ENCODE data around the gene SURF1.

The SURF1 gene

GRCh38 chr9:133306242-133307204 lies 49.8 kb downstream of the SURF1 start:
- intact Hi-C loops (cut with DNase I), result no loop called here
- DNase-seq, result peak in 1 of 42 donors; percentile 26

- peak in 1 of 42 donors; percentile 19 for DNase-seq
Measured at GRCh38 chr9:133305731-133306130, 50.6 kb downstream of the SURF1 start.

GRCh38 chr9:133304477-133305377 lies 51.6 kb downstream of the SURF1 start:
- intact Hi-C loops (cut with DNase I), result no loop called here
- peak in 1 of 42 donors; percentile 33 for DNase-seq

More at GRCh38 chr9:133305731-133306130, 50.6 kb downstream of the SURF1 start:
- intact Hi-C loops (cut with DNase I), result no loop called here

DNA sequence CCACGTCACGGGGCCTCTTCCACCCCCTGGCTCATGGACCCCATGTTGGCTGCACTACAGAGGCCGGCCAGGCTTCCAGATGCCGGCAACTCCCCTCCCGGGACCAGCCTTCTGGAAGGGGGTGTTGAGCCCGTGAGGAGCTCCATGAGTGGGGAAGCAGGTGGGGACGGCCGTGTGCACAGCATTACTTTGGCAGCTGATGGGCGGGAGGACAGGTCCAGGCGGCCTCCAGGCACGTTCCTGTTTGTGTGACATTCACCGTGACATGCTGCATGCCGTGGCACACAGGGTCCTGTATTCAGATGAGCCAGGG lies 52.2 kb downstream of the SURF1 start:
- DNase-seq, result no peak
- intact Hi-C loops (cut with DNase I), result no loop called here

DNA sequence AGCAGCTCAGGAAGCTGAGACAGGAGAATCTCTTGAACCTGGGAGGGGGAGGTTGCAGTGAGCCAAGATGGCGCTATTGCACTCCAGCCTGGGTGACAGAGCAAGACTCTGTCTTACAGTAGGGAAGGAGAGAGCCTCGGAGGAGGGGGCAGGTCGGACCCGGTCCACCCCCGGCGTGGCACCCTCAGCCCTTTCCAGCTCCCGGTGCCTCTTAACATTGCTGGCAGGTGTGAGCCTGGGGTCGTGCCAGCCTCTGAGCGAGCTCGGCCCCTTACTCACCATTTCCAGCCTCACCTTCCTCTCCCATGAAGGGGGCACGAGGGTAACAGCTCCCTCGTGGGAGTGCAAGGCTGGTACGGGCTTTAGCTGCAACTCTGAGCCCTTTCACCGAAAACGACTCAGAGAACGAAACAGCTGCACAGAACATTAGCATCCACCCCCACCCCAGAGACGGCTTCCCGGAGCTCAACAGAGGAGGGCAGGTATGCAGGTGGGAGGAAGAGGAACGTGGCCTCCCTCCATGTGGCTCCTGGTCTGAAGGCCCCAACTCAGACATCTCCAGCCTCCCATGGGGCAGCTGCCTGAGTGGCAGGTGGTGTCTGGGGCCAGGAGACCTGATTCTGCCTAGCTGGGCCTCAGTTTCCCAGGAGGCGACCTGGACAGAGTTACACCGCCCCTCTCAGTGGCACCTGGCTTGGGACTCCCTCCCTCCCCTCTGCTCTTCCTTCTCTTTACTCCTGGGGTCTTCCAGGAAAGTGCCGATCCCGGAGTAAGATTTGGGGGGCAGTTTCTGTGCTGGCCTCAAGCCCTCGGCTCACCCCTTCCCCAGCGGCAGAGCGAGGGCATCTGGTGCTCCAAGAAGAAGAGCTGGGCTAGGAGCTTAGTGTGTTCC lies 52.8 kb downstream of the SURF1 start:
- DNase-seq, result peak in 27 of 42 donors; percentile 2 to 72 (median 26)
- intact Hi-C loops (cut with DNase I), result no loop called here
